Ishikawa (cell line): ENCODE measurements around the gene AZIN2.

Source experiments
- CEBPB ChIP-seq: IDR thresholded peaks from 2 replicates; pipeline ENCODE4 v1.6.1; 2012
- CREB1 ChIP-seq: IDR thresholded peaks from 2 replicates; pipeline ENCODE4 v1.6.1; 2012; ENCODE audit warnings: low read depth
- EGR1 ChIP-seq: IDR thresholded peaks from 2 replicates; pipeline ENCODE4 v1.6.1; 2012
- EP300 ChIP-seq: IDR thresholded peaks from 2 replicates; pipeline ENCODE4 v1.6.1; 2012; ENCODE audit warnings: borderline replicate concordance
- FOXM1 ChIP-seq: IDR thresholded peaks from 2 replicates; pipeline ENCODE4 v1.6.1; 2012; ENCODE audit warnings: low read depth, borderline replicate concordance
- MAX ChIP-seq: IDR thresholded peaks from 2 replicates; pipeline ENCODE4 v1.6.1; 2012
- NFIC ChIP-seq: IDR thresholded peaks from 2 replicates; pipeline ENCODE4 v1.6.1; 2012
- RAD21 ChIP-seq: IDR thresholded peaks from 2 replicates; pipeline ENCODE4 v1.6.1; 2012; ENCODE audit warnings: low read depth
- TAF1 ChIP-seq: IDR thresholded peaks from 2 replicates; pipeline ENCODE4 v1.6.1; 2012; ENCODE audit warnings: low read depth, mild to moderate bottlenecking
- TCF12 ChIP-seq: IDR thresholded peaks from 2 replicates; pipeline ENCODE4 v1.6.1; 2012; ENCODE audit warnings: low read depth
- TEAD4 ChIP-seq: IDR thresholded peaks from 2 replicates; pipeline ENCODE4 v1.6.1; 2012
- USF1 ChIP-seq: IDR thresholded peaks from 2 replicates; pipeline ENCODE4 v1.6.1; 2012
- YY1 ChIP-seq: IDR thresholded peaks from 2 replicates; pipeline ENCODE4 v1.6.1; 2012; ENCODE audit warnings: low read depth
- ZBTB7A ChIP-seq: IDR thresholded peaks from 2 replicates; pipeline ENCODE4 v1.6.1; 2012; ENCODE audit warnings: low read depth
- TF ChIP-seq, protein P1 (sequence below): IDR thresholded peaks from 2 replicates; pipeline ENCODE4 v1.6.1; 2012; ENCODE audit warnings: low read depth, mild to moderate bottlenecking

The AZIN2 gene

GRCh38 chr1:33039840-33040239 lies 41.1 kb upstream of the AZIN2 start:
- TF ChIP-seq TAF1 (no peak), ZBTB7A (no peak), CREB1 (no peak)

- TF ChIP-seq, protein P1, sequence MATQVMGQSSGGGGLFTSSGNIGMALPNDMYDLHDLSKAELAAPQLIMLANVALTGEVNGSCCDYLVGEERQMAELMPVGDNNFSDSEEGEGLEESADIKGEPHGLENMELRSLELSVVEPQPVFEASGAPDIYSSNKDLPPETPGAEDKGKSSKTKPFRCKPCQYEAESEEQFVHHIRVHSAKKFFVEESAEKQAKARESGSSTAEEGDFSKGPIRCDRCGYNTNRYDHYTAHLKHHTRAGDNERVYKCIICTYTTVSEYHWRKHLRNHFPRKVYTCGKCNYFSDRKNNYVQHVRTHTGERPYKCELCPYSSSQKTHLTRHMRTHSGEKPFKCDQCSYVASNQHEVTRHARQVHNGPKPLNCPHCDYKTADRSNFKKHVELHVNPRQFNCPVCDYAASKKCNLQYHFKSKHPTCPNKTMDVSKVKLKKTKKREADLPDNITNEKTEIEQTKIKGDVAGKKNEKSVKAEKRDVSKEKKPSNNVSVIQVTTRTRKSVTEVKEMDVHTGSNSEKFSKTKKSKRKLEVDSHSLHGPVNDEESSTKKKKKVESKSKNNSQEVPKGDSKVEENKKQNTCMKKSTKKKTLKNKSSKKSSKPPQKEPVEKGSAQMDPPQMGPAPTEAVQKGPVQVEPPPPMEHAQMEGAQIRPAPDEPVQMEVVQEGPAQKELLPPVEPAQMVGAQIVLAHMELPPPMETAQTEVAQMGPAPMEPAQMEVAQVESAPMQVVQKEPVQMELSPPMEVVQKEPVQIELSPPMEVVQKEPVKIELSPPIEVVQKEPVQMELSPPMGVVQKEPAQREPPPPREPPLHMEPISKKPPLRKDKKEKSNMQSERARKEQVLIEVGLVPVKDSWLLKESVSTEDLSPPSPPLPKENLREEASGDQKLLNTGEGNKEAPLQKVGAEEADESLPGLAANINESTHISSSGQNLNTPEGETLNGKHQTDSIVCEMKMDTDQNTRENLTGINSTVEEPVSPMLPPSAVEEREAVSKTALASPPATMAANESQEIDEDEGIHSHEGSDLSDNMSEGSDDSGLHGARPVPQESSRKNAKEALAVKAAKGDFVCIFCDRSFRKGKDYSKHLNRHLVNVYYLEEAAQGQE, result no peak
- no peak for TF ChIP-seq YY1
These were observed 39.9 kb upstream of the AZIN2 start for GRCh38 chr1:33041026-33041425.

GRCh38 chr1:33042831-33043230 lies 38.1 kb upstream of the AZIN2 start:
- no peak for TF ChIP-seq CREB1
- no peak for TF ChIP-seq USF1
- no peak for TF ChIP-seq TAF1
- no peak for TF ChIP-seq CEBPB
- no peak for TF ChIP-seq EP300
- no peak for TF ChIP-seq YY1
- no peak for TF ChIP-seq TCF12
- no peak for TF ChIP-seq EGR1
- no peak for TF ChIP-seq ZBTB7A
- TF ChIP-seq MAX, result no peak
- TF ChIP-seq FOXM1, result no peak
- TF ChIP-seq RAD21, result no peak
- TF ChIP-seq TEAD4, result no peak
- no peak for TF ChIP-seq NFIC
- TF ChIP-seq, protein P1, result no peak

DNA sequence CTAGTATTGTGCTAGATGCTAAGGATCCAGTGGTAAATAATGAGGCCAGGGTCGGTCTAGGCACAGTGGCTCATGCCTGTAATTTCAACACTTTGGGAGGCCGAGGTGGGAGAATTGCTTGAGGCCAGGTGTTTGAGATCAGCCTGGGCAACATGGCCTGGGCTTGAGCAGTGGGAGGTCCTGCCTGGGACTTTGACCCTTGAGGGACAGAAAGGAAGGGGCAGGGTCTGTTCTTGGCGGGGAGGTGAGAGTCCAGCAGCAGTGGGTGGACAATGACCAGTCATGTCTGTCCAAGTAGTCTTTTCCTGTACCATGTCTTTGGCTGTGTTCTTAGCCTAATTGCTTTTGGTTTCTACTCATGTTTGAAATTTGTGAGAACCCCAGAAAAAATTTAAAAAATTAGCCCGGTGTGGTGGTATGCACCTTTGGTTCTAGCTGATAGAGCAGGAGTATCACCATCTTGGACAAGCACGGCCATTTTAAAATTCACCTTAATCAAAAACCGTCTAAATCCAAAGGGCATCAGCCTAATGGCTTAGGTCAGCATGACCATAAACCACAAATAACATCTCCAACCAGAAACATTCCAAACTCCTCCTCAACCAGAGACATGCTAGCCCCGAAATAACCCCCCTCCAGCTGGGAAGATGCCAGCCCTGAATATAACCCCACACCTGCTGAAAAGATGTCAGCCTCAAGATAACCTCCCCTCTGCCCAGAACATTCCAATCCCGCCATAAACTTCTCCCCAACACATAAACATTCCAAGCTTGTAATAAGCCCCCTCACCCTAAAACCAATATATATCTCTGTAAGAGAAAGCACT lies 37.5 kb upstream of the AZIN2 start:
- TF ChIP-seq, protein P1, result no peak
- TF ChIP-seq TCF12 (no peak), CREB1 (no peak), YY1 (no peak), TEAD4 (no peak), MAX (no peak)

GRCh38 chr1:33045246-33045645 lies 35.7 kb upstream of the AZIN2 start:
- TF ChIP-seq ZBTB7A (no peak), USF1 (peak; percentile 94), TAF1 (no peak)

DNA sequence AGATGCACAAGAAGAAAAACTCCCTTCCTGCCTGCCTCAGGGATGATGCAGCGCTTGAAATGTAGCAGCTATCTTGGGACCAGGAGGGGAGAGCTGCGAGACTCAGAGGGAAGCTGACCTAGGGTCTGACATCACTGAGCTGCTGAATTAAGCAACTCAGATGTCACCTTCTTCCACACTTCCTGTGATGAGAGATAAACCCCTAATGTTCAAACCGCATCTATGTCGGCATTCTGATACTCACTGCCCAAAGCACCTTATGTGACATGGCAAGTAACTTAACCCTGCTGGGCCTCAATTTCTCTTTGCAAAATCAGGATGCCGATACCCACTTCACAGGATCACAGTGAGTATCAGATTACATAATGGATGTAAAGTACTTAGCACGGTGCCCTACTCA lies 35.1 kb upstream of the AZIN2 start:
- no peak for TF ChIP-seq MAX
- no peak for TF ChIP-seq YY1
- TF ChIP-seq TCF12, result no peak
- TF ChIP-seq NFIC, result no peak
- no peak for TF ChIP-seq RAD21
- no peak for TF ChIP-seq EP300
- TF ChIP-seq FOXM1, result no peak
- no peak for TF ChIP-seq USF1
- no peak for TF ChIP-seq EGR1
- TF ChIP-seq TEAD4, result no peak
- TF ChIP-seq, protein P1, result no peak
- no peak for TF ChIP-seq ZBTB7A
- no peak for TF ChIP-seq TAF1
- TF ChIP-seq CREB1, result no peak
- no peak for TF ChIP-seq CEBPB
